GM11168 (cell line): ENCODE data around the gene ESPNL.
"Not testable (repeated sequence)": the region's sequence is repeated elsewhere in the genome, so short reads cannot be mapped to it uniquely, and the experiment has no call there.

Experiments used
- in situ Hi-C: fragments of 300-500 bp; cut with MboI; formaldehyde crosslinking; loops from one replicate; pipeline ENCODE4 v1.12.0; 2022; ENCODE audit warnings: low sequenced_read_pairs; ENCODE audit not compliant: unreplicated experiment

ESPNL gene

GRCh38 chr2:238167761-238168160 lies 67.6 kb downstream of the ESPNL start:
- in situ Hi-C loops = no loop called here

- in situ Hi-C loops = no loop called here
These were observed 68.3 kb downstream of the ESPNL start for GRCh38 chr2:238168196-238169047.

- in situ Hi-C loops = no loop called here
These were observed 69.0 kb downstream of the ESPNL start for GRCh38 chr2:238169048-238169707.

- in situ Hi-C loops = no loop called here
These were observed 69.6 kb downstream of the ESPNL start for GRCh38 chr2:238169708-238170251.

GRCh38 chr2:238170386-238171071 lies 70.4 kb downstream of the ESPNL start:
- in situ Hi-C loops = no loop called here

- in situ Hi-C loops = not testable (repeated sequence)
These were observed 70.9 kb downstream of the ESPNL start for GRCh38 chr2:238171072-238171431.

- in situ Hi-C loops = no loop called here
These were observed 71.5 kb downstream of the ESPNL start for GRCh38 chr2:238171575-238172187.

GRCh38 chr2:238172439-238172838 lies 72.3 kb downstream of the ESPNL start:
- in situ Hi-C loops = no loop called here

- in situ Hi-C loops = no loop called here
These were observed 73.6 kb downstream of the ESPNL start for GRCh38 chr2:238173692-238174091.

- in situ Hi-C loops = no loop called here
These were observed 74.2 kb downstream of the ESPNL start for GRCh38 chr2:238174291-238174690.

GRCh38 chr2:238174701-238175100 lies 74.6 kb downstream of the ESPNL start:
- in situ Hi-C loops = no loop called here

- in situ Hi-C loops = no loop called here
These were observed 76.5 kb downstream of the ESPNL start for GRCh38 chr2:238176613-238177012.

- in situ Hi-C loops = no loop called here
These were observed 80.4 kb downstream of the ESPNL start for GRCh38 chr2:238180554-238180953.

- in situ Hi-C loops = no loop called here
These were observed 82.2 kb downstream of the ESPNL start for GRCh38 chr2:238182362-238182761.
